ENCODE measurements around the gene HCFC1. TPM values are rescaled to one million over a fixed set of nuclear protein-coding genes. Genes with fewer than 3 reads are reported as not detected.

Gene HCFC1
- 30.7 TPM for polyA plus RNA-seq (ENCODE audit: insufficient read length)

DNA sequence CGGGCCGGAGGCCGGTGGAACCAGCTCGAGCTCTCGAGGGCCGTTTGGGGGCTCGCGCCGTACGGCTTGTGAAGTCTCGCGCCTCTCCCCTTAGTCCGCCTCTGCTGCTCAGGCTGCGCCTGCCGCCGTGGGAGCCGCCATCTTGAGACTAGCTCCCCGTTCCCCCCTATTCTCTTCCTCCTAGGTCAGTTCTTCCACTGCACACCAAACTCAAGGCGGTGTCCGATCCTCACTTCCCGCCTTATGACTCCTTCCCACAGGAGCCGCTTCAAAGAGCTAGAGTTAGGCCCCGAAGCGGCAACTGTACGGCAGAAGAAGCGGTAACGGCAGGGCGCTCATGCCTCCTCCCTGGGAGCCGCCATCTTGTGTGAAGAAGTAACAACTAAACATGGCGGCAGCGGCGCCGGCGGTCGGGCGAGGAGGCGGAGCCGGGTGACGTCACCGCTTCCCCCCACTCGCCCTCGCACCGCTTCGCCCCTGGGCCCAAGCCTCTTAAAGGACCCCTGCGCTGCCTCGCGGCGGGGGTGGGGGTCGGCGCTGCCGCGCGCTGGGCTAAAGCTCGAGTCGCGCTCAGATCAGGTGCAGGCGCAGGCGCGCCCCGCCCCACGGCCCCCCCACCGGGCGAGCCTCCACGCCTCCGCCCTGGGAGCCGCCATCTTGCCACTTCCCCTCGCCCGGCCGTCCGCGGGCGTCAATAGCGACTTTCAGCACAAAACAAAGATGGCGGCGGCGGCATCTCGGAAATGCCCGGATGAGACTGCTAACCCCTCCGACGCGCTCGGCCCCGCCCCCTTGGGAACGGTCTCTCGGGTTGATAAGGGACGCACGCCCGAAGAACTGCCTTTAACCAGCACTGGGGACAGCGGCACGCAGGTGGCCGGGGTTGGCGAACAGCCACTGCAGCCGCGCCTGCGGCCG is at the start of gene HCFC1:
Gene HCFC1, minus strand, starts transcription at position 369 of the 918 bp plus-strand sequence. CDS start 978 bp downstream, outside the sequence.
- DNase-seq (ENCODE audit: low read depth): peak; percentile 78

DNA sequence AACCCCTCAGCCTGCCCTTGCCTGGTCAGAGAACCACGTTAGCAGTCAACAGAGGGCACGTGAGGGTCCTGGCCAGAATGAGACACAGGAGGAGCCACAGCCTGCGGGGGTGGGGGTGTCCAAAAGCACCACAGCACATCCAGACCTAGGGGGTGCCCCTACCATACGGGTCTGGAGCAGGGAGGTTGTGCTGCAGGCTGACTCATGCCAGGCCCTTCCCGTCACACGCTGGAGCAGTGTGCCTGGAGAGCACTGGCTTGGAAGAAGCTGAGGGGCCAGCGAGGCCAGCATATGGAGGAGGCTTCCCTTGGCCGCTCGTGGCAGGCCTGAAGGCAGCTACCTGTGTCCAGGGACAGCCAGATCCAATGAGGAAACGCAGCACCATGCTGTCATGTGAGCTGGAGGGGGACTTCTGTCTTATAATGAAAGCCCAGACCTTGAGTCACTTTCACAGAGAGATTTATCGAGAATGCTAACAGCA is 49.6 kb upstream of the HCFC1 start:
- no peak for DNase-seq (ENCODE audit: low read depth)

GRCh38 chrX:154020536-154021115 is 49.0 kb upstream of the HCFC1 start:
- no peak for DNase-seq (ENCODE audit: low read depth)

GRCh38 chrX:154019633-154020528 is 48.3 kb upstream of the HCFC1 start, which contains the start of gene IRAK1:
TSS of gene IRAK1 (minus strand) at chrX:154019902. CDS start at chrX:154019812, 90 bp downstream.
- DNase-seq (ENCODE audit: low read depth): no peak

DNA sequence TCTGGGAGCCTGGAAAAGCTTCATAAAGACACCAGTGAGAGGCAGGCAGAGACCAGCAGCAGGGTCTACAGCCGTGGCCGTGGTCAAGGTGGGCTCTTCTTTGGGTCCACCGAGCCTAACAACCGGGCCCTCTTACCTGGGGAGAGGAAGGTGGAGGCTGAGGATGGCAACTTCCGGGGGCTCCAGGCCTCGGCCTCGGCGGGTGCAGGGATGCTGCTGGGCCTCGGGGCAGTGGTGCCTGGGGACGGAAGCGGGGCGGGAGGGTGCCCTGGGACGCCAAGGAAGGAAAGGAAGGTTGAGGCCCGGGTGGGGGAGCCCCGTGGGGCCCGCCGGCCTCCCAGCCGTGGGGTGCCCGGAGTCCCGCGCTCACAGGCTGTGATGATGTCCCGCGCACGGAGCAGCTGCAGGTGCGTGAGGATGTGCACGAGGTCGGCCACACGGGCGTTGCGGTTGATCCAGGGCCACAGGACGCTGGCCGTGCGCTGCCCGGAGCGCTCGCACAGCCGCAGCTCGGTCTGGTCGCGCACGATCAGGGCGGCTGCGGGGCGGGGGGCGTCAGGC is 47.5 kb upstream of the HCFC1 start:
- DNase-seq (ENCODE audit: low read depth): no peak

GRCh38 chrX:154018518-154019060 is 47.0 kb upstream of the HCFC1 start:
- no peak for DNase-seq (ENCODE audit: low read depth)

- no peak for DNase-seq (ENCODE audit: low read depth)
Observed at GRCh38 chrX:154017766-154018517, 46.3 kb upstream of the HCFC1 start.

DNA sequence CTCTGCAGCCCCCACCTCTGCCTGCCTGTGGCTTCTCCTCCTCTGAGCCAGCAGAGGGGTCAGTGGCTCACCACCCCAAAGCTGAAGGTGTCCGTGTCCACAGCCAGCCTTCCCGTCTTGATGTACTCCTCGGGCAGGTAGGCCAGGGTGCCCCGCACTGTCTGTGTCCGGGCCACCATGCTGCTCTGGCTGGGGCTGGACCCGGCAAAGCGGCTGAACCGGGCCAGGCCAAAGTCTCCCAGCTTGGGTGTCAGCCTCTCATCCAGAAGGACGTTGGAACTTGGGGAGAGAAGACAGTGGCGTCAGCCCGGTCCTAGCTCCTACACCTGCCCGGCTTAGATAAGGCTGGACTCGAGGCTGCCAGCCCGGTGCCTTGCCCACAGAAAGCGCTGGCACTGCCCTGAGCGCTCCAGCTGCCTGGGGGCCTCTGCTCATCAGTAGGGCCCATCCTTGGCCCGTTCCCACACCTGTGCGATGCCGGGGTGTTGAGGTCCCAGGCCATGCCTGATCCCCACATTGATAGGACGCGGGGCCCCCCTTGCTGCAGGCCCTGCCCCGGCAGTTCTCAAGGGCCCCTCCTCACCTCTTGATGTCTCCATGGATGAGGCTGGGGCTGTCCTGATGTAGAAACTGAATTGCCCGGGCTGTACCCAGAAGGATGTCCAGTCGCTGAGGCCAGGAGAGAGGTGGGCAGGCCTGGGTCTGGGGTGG is 44.9 kb upstream of the HCFC1 start:
- DNase-seq (ENCODE audit: low read depth): no peak

GRCh38 chrX:154015581-154016264 is 44.1 kb upstream of the HCFC1 start:
- no peak for DNase-seq (ENCODE audit: low read depth)

DNA sequence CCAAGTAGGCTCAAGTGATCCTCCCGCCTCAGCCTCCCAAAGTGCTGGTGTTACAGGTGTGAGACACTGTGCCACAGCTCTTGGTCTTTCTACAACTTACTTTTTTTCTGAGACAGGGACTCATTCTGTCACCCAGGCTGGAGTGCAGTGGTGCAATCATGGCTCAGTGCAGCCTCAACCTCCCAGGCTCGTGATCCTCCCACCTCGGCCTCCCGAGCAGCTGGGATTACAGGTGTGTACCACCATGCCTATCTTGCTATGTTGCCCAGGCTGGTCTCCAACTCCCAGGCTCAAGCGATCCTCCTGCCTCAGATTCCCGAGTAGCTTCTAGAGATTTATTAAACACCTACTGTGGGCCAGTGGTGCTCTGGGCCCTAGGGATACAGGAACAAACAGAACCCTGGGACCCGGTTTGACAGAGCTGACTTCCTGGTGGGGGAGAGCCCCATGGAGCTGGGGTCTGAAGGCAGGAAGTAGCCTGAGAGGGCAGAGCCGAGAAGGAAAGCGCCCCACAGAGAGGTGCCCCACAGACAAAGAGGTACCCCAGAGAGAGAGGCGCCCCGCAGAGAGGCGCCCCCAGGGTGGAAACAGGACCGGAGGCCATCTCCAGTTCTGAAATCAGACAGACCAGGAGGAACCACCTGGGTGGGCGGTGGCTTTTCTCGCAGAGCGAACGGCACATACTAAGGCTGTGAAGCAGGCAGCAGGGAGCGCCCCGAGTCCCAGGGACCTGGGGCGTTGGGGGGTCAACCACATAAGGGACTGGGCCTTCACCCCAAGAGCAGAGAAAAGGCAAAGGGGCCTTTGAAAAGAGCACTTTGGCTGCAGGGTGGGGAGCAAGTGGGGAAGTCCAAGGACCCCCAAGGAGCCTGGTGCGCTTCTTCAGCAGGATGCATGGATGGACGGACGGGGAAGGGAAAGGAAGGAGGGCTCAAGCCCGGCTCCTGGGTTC is 43.1 kb upstream of the HCFC1 start:
- DNase-seq (ENCODE audit: low read depth): no peak

DNA sequence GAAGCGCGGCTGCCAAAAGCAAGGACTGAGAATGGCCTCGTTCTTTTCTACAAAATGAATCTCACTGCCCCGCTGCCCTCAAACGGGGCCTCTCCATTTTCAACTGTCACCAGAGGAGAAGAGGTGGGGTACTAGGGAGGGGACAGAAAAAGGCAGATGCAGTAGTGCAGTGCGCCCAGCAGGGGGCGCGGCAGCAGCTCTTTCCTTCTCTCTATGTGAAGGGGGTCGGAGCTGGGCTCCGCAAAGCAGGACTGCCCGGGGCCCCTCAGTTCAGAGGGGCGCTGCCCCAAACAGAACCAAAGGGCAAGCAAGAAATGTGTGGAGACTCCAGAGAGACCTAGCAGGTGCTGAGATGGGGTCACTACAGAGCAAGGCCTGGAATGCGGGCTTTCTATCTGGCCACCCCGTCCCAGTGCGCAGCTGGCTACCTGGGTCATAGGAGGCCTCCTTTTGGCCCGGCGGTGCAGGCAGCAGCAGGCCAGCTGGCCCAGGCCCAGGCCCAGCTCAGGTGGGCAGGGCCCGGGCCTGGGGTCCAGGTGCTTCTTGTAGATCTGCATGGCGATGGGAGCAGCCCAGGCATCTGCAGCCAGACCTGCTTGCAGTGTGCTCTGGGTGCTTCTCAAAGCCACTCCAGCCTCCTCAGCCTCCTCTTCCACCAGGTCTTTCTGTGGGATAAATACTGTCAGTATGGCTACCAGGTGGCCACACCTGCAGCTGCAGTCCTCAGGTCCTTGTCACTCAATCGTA is 42.2 kb upstream of the HCFC1 start:
- no peak for DNase-seq (ENCODE audit: low read depth)

DNA sequence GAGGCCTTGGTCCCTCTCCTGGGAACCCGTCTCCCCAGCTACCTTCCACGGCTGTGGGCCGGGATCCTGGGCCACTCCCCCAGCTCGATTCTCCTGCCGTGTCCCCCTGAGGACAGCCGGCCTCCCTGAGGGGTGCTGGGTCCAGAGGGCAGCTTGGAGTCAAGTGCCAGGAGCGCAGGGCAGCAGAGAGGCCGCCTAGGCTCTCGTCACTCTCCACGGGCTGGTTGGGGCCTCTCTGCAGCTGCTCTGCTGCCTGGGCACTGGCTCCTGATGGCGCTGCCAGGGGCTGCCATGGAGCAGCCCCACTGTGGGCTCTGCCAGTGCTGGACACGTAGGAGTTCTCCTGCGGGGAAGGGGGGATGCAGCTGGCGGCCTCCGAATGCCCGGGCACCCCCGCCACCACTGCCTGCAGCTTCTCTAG is 41.4 kb upstream of the HCFC1 start:
- DNase-seq (ENCODE audit: low read depth): no peak

DNA sequence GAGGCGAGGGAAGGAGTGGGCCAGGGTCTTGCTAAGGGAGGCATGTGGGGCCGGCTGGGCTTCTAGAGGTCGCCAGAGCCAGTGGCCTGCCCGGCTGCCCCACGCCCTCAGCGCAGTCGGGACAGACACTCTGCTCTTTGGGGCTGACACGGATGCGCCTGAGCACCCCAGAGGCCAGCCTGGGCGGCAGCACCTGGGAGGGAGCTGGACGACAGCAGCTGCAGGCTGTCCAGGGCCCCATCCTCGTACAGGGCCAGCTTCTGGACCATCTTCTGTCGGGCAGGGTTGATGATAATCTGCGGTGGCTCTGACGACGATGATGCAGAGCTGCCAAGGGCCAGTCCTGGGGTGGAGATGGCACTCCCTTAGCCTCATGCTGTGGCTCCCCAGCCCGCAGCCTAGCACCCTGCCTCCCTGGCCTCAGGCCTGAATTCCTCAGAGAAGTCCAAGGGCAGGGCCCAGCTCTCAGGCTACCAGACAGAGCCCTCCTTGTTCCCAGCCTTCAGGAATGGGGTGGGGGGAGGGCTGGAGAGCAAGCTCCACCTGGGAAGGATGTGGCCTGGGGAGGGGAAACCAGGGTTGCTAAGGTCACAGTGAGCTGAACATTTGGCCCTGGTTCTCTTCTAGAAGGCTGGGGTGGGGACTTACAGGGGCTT is 40.8 kb upstream of the HCFC1 start:
- no peak for DNase-seq (ENCODE audit: low read depth)

GRCh38 chrX:154011376-154012335 is 40.0 kb upstream of the HCFC1 start:
- DNase-seq (ENCODE audit: low read depth): no peak

DNA sequence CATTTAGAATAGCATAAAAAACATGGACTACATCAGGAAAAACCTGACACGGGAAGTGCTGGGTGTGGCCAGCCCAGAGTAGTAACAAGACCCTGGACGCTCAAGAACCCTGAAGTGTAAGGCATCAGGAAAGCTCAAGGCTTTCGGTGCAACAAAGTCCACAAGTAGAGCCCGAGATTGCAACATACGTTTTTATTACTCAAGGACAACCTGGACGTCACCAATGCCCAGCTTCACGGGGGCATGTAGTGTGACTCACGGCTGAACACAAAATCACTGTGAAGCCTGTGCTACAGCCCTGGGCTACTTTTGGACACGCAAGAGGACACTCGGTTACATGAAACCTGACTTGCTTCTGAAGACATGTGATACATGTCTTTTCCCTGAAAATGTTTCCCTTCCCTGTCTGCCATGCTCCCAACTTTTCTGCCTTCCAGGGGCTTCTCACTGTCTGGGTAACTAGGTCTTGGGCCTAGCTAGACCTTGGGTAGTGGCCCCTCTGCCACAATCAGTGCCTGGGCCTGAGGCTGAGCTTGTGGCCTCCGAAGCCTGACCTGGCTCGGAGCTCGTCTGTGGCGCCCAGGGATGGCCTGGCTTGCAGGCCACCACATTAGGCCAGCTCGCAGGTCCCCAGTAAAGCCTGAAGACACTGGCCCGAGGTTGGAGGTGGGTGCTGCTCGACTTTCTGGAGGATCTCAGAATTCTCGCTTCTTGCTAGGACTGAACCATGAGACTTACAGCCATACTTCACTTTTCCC is 38.9 kb upstream of the HCFC1 start:
- no peak for DNase-seq (ENCODE audit: low read depth)

Data from forelimb muscle (tissue), 1 donor.